ENCODE results near the gene FOXP1.

- no peak for TF ChIP-seq POLR2AphosphoS5 (IDR thresholded peaks at IDR 0.05; ENCODE audit: low read depth, low read length)
- TF ChIP-seq TAF1 (IDR thresholded peaks at IDR 0.05; ENCODE audit: borderline replicate concordance, low read depth, low read length) = no peak
Measured at GRCh38 chr3:71030748-71031147, 552.8 kb downstream of the FOXP1 start.

All from GM12892 (cell line).